ENCODE results near the gene RUFY3. TPM values are rescaled to one million over a fixed set of nuclear protein-coding genes. Genes with fewer than 3 reads are reported as not detected.

Gene RUFY3
- total RNA-seq, 1 donor, result 60.5 TPM

- no peak for TF ChIP-seq CTCF (IDR thresholded peaks at IDR 0.05; ENCODE audit: insufficient read depth, low read depth, low read length)
- H3K4me3 ChIP-seq (ENCODE audit: low read depth, low read length), result no peak overlapping the region
- DNase-seq (ENCODE audit: low read depth), result no peak
These were observed 95.1 kb downstream of the RUFY3 start for GRCh38 chr4:70816894-70817293.

- TF ChIP-seq CTCF (IDR thresholded peaks at IDR 0.05; ENCODE audit: insufficient read depth, low read depth, low read length), result no peak
- DNase-seq (ENCODE audit: low read depth), result no peak
- no peak overlapping the region for H3K4me3 ChIP-seq (ENCODE audit: low read depth, low read length)
These were observed 96.5 kb downstream of the RUFY3 start for GRCh38 chr4:70818173-70818855.

- no peak for TF ChIP-seq CTCF (IDR thresholded peaks at IDR 0.05; ENCODE audit: insufficient read depth, low read depth, low read length)
- peak; percentile 85 for DNase-seq (ENCODE audit: low read depth)
- no peak overlapping the region for H3K4me3 ChIP-seq (ENCODE audit: low read depth, low read length)
These were observed 97.2 kb downstream of the RUFY3 start for GRCh38 chr4:70818921-70819320.

GRCh38 chr4:70829015-70829414 lies 107.3 kb downstream of the RUFY3 start:
- H3K4me3 ChIP-seq (ENCODE audit: low read depth, low read length), result no peak overlapping the region
- no peak for TF ChIP-seq CTCF (IDR thresholded peaks at IDR 0.05; ENCODE audit: insufficient read depth, low read depth, low read length)
- no peak for DNase-seq (ENCODE audit: low read depth)

GRCh38 chr4:70829492-70829891 lies 107.7 kb downstream of the RUFY3 start:
- no peak overlapping the region for H3K4me3 ChIP-seq (ENCODE audit: low read depth, low read length)
- no peak for DNase-seq (ENCODE audit: low read depth)
- no peak for TF ChIP-seq CTCF (IDR thresholded peaks at IDR 0.05; ENCODE audit: insufficient read depth, low read depth, low read length)

GRCh38 chr4:70830054-70830453 lies 108.3 kb downstream of the RUFY3 start:
- no peak for TF ChIP-seq CTCF (IDR thresholded peaks at IDR 0.05; ENCODE audit: insufficient read depth, low read depth, low read length)
- H3K4me3 ChIP-seq (ENCODE audit: low read depth, low read length), result no peak overlapping the region
- no peak for DNase-seq (ENCODE audit: low read depth)

- H3K4me3 ChIP-seq (ENCODE audit: low read depth, low read length), result no peak overlapping the region
- no peak for TF ChIP-seq CTCF (IDR thresholded peaks at IDR 0.05; ENCODE audit: insufficient read depth, low read depth, low read length)
- no peak for DNase-seq (ENCODE audit: low read depth)
These were observed 109.5 kb downstream of the RUFY3 start for GRCh38 chr4:70831293-70831692.
